A172 (cell line): ENCODE results near the gene P2RX5. TPM values are rescaled to one million over a fixed set of nuclear protein-coding genes. Genes with fewer than 3 reads are reported as not detected.
A peak's percentile ranks its signal among the peaks of the same experiment; 100 is the strongest.

Experiments
- DNase-seq: peaks from one replicate; pipeline ENCODE4 v3.0.0-alpha.2; 2015; ENCODE audit warnings: low spot score
- total RNA-seq: library from RNA; depleted of rRNA; stranded (reverse); fragments of >200 nt; shearing (Covaris generic); gene quantifications from 2 replicates; pipeline ENCODE4 v1.2.3, GENCODE V29; 2014

P2RX5 gene
- total RNA-seq, 1 experiment from 2014 or later: 32.7 TPM

GRCh38 chr17:3657588-3657869, 38.4 kb downstream of the P2RX5 start:
- no peak for DNase-seq

- no peak for DNase-seq
Observed at GRCh38 chr17:3656755-3657587, 39.0 kb downstream of the P2RX5 start.

- DNase-seq: no peak
Observed at GRCh38 chr17:3656353-3656752, 39.6 kb downstream of the P2RX5 start.

GRCh38 chr17:3655766-3656165, 40.2 kb downstream of the P2RX5 start:
- DNase-seq: no peak

GRCh38 chr17:3647769-3648555, 48.0 kb downstream of the P2RX5 start:
- DNase-seq: peak; percentile 62

- DNase-seq: no peak
Observed at GRCh38 chr17:3647251-3647650, 48.7 kb downstream of the P2RX5 start.

- no peak for DNase-seq
Observed at GRCh38 chr17:3645310-3645709, 50.6 kb downstream of the P2RX5 start.

GRCh38 chr17:3643889-3644349, 52.0 kb downstream of the P2RX5 start:
- no peak for DNase-seq

- no peak for DNase-seq
Observed at GRCh38 chr17:3641717-3642486, 54.1 kb downstream of the P2RX5 start.

- no peak for DNase-seq
Observed at GRCh38 chr17:3641014-3641413, 54.9 kb downstream of the P2RX5 start.

- DNase-seq: no peak
Observed at GRCh38 chr17:3639981-3640596, 55.9 kb downstream of the P2RX5 start.

- DNase-seq: no peak
Observed at GRCh38 chr17:3636908-3637373, 59.0 kb downstream of the P2RX5 start.

- peak; percentile 94 for DNase-seq
Observed at GRCh38 chr17:3636154-3636907, 59.6 kb downstream of the P2RX5 start, which contains the start of the genes CTNS and SHPK. Gene CTNS (plus strand): TSS chr17:3636760. CDS start chr17:3640207, 3,447 bp downstream. Gene SHPK (minus strand): TSS chr17:3636250. CDS start chr17:3636219, 31 bp downstream.

GRCh38 chr17:3635474-3636153, 60.3 kb downstream of the P2RX5 start:
- no peak for DNase-seq

- no peak for DNase-seq
Observed at GRCh38 chr17:3632287-3632686, 63.7 kb downstream of the P2RX5 start.

- DNase-seq: no peak
Observed at GRCh38 chr17:3630781-3631180, 65.2 kb downstream of the P2RX5 start.

- DNase-seq: no peak
Observed at GRCh38 chr17:3627769-3628167, 68.2 kb downstream of the P2RX5 start.

GRCh38 chr17:3626831-3627768, 68.9 kb downstream of the P2RX5 start:
- no peak for DNase-seq
